ENCODE data around the gene PPT2. TPM values are rescaled to one million over a fixed set of nuclear protein-coding genes. Genes with fewer than 3 reads are reported as not detected.

Gene PPT2
- total RNA-seq, 1 experiment from 2014 or later: 46.3 TPM

DNA sequence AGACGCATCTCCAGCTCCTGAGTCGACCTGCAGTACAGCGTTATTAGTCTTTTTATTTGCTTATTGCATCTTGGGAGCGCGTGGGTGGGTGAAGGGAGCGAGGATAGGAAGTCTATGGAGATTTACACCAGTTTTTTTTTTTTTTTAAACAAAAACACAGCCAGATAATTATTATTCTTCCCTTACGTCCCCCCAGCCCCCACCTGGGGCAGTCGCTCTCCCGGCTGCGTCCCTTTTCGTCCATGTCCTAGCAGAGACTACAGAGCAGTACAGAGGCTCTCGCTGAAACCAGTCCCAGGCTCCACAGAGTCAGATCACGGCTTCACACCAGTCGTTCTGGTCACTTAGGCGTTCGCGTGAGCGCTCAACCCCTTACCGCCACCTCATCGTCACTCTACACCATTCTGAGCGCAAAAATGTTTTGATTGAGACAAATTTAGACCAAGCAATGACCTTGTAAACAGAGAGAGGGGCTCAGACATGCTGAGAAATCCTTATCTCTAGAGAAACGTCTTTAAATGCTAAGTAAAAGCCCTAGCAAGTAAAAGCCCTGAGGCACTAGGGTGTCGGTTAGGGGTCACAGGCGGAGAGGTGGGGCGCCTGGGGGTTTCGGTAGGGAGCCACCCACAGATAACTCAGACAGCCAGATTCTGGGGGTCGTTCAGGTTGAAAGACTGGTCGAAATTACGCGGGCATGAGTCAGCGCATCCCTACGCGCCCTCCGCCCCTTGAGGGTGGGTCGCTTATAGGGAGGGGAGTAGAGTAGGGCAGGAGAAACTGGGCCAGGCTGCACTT is 975 bp upstream of the PPT2 start:
- Histone ChIP-seq H3K4me2 (ENCODE audit: insufficient read depth, insufficient read length, low read length) (peak overlapping the region; percentile 81), H3K14ac (ENCODE audit: insufficient read depth, low read length) (peak overlapping the region; percentile 2; the same call in 1 of the 2 replicates), H3K4me1 (ENCODE audit: insufficient read depth, low read length) (peaks cover 2% of the 10 kb centered on the region; the same call in 1 of the 2 replicates), H2BK120ac (ENCODE audit: low read depth, low read length, poor library complexity, severe bottlenecking) (no peak overlapping the region), H3K56ac (ENCODE audit: insufficient read length, low read depth, low read length) (no peak overlapping the region), H2AFZ (ENCODE audit: low read length) (no peak overlapping the region), H3K23me2 (ENCODE audit: insufficient read length, low read depth, low read length, poor library complexity, severe bottlenecking) (peaks cover 41% of the 10 kb centered on the region), H3K27ac (ENCODE audit: insufficient read length, low read depth, low read length) (no peak overlapping the region), H3K27me3 (ENCODE audit: insufficient read depth, low read length) (no peaks in the 10 kb centered on the region; the same call in 1 of the 2 replicates), H2BK15ac (ENCODE audit: low read depth, low read length) (no peak overlapping the region), H2BK12ac (ENCODE audit: insufficient read length, low read depth, low read length) (no peak overlapping the region), H3K4ac (ENCODE audit: low read depth, low read length) (no peak overlapping the region), H2AK5ac (ENCODE audit: insufficient read length, low read length) (no peak overlapping the region), H4K5ac (ENCODE audit: insufficient read length, low read depth, low read length) (no peak overlapping the region), H3K79me1 (ENCODE audit: insufficient read depth, low read depth, low read length, poor library complexity, severe bottlenecking) (no peaks in the 10 kb centered on the region), H4K8ac (replicated peaks; ENCODE audit: insufficient read length, low read depth, low read length) (no peak overlapping the region), H3K9ac (ENCODE audit: extremely low read depth, insufficient read length, low read length) (peak overlapping the region; percentile 60), H2BK5ac (ENCODE audit: insufficient read length, low read length) (no peak overlapping the region), H2BK20ac (ENCODE audit: low read depth, low read length, poor library complexity, severe bottlenecking) (no peak overlapping the region), H3T11ph (ENCODE audit: low read length) (no peak overlapping the region), H4K20me1 (ENCODE audit: control insufficient read depth, insufficient read depth, insufficient read length) (no peaks in the 10 kb centered on the region), H3K18ac (ENCODE audit: insufficient read length, low read depth, low read length) (no peak overlapping the region), H3K79me2 (ENCODE audit: insufficient read depth, low read length) (no peaks in the 10 kb centered on the region; the same call in 1 of the 2 replicates), H4K91ac (ENCODE audit: insufficient read length, low read depth, low read length) (no peak overlapping the region), H3K9me3 (ENCODE audit: control insufficient read depth, low read depth, low read length) (no peaks in the 10 kb centered on the region), H3K23ac (ENCODE audit: insufficient read length, low read depth, low read length) (no peak overlapping the region)
- Mint-ChIP-seq H3K9me3 (no peaks in the 10 kb centered on the region), H3K27me3 (ENCODE audit: low read depth) (peaks cover 4% of the 10 kb centered on the region), H3K36me3 (ENCODE audit: insufficient read depth in 1 of 3, low read depth in 3 of 3) (peaks cover 19 to 26% (median 23%) of the 10 kb centered on the region in 3 experiments), H3K4me1 (peaks cover 35 to 51% of the 10 kb centered on the region in 2 experiments), H3K27ac (peak overlapping the region in 2 of 3 experiments; percentile 99; a peak in 6 of 7 replicates), H3K4me3 (peak overlapping the region; percentile 97 to 98)
- TF ChIP-seq, protein P1, sequence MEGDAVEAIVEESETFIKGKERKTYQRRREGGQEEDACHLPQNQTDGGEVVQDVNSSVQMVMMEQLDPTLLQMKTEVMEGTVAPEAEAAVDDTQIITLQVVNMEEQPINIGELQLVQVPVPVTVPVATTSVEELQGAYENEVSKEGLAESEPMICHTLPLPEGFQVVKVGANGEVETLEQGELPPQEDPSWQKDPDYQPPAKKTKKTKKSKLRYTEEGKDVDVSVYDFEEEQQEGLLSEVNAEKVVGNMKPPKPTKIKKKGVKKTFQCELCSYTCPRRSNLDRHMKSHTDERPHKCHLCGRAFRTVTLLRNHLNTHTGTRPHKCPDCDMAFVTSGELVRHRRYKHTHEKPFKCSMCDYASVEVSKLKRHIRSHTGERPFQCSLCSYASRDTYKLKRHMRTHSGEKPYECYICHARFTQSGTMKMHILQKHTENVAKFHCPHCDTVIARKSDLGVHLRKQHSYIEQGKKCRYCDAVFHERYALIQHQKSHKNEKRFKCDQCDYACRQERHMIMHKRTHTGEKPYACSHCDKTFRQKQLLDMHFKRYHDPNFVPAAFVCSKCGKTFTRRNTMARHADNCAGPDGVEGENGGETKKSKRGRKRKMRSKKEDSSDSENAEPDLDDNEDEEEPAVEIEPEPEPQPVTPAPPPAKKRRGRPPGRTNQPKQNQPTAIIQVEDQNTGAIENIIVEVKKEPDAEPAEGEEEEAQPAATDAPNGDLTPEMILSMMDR (conservative IDR thresholded peaks at IDR 0.05): no peak
- no CpG with 5 or more reads among the region's 35 CpGs for WGBS (ENCODE audit: extremely low coverage, insufficient read length, low lambda C conversion rate)
- DNase-seq: peak; percentile 78
